ENCODE data around the gene TNKS1BP1.

DNA sequence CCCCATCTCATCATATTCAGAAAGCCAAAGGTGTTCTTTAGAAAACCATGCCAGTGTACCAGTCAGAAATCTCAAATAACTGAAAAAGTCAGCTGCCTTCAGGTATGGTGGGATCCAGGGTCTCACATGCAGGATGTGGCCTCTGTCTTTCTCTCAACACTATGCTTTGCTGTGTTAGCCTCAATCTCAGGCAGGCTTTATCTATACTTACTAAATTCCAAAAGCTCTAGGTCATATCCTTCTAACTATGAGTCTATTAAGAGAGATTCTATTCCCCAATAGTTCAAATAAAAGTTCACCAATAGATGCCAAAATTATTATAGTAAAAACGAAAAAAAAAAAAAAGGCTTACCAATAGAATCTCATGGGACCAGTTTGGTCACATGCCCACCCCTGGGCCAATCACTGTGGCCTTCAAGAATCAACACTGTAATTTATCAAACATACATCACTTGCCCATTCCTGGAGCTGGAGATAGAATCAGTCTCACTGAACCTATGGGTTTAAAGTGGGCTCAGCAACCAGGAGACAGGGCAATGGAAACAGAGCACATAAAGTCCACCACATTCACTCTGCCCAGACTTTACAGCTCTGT, 49.8 kb downstream of the TNKS1BP1 start:
- TF ChIP-seq, protein P1, sequence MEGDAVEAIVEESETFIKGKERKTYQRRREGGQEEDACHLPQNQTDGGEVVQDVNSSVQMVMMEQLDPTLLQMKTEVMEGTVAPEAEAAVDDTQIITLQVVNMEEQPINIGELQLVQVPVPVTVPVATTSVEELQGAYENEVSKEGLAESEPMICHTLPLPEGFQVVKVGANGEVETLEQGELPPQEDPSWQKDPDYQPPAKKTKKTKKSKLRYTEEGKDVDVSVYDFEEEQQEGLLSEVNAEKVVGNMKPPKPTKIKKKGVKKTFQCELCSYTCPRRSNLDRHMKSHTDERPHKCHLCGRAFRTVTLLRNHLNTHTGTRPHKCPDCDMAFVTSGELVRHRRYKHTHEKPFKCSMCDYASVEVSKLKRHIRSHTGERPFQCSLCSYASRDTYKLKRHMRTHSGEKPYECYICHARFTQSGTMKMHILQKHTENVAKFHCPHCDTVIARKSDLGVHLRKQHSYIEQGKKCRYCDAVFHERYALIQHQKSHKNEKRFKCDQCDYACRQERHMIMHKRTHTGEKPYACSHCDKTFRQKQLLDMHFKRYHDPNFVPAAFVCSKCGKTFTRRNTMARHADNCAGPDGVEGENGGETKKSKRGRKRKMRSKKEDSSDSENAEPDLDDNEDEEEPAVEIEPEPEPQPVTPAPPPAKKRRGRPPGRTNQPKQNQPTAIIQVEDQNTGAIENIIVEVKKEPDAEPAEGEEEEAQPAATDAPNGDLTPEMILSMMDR (IDR thresholded peaks at IDR 0.05) = no peak
- no peak for TF ChIP-seq POLR2A (IDR thresholded peaks at IDR 0.05)

Measured in transverse colon (tissue), 3 donors.